HG03196 (cell line): ENCODE results near the gene MMP25.
"Not testable (repeated sequence)": the region's sequence is repeated elsewhere in the genome, so short reads cannot be mapped to it uniquely, and the experiment has no call there.

ENCODE experiments used
- ATAC-seq: cut with Tn5 transposase; IDR thresholded peaks from one replicate; pipeline ENCODE4 v1.9.1; 2021; ENCODE audit not compliant: unreplicated experiment

Gene MMP25

DNA sequence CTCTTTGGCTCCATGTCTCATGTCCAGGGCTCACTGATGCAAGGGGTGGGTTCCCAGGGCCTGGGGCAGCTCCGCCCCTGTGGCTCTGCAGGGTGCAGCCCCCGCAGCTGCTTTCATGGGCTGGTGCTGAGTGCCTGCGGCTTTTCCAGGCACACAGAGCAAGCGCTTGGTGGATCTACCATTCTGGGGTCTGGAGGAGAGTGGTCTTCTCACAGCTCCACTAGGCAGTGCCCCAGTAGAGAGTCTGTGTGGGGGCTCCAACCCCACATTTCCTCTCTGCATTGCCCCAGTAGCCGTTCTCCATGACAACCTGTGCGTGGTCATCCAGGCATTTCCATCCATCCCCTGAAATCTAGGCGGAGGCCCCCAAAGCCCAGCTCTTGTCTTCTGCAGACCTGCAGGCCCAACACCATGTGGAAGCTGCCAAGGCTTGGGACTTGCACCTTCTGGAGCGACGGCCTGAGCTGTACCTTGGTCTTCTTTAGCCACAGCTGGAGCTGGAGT lies 24.3 kb downstream of the MMP25 start:
- no peak for ATAC-seq

DNA sequence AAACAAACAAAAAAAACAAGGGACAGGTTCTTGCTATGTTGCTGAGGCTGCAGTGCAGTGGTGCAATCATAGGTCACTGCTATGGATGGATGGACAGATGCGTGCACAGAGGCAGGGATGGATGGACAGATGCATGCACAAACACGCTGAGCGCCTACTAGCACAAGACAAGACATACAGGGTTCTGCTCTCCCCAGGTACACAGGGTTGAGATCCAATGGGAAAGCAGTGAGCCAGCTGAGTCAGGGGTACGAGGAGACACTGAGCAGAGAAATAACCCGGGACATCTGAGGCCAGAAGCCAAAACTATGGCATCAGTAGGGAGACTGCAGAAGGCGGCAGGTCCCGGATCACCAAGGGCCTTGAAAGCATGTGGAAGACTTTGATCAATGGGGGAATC lies 25.3 kb downstream of the MMP25 start:
- ATAC-seq = no peak

DNA sequence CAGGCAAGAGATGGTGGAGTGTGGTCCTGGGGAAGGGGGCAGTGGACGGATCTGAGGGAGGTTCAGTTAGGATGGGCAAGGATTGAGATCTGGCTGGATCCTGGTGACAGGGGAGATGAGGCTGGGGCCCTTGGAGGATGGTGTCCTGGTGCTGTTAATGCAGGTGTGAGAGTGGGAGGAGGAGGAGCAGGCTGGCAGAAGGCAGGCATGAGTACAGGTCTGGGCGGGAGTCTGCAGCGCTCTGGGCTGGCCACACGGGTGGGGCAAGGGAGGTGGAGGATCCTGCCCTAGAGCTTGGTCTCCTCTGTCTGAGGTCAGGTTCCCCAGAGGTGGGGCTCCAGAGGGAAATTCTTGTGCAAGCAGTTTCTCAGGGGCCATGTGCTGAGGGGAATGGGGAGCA lies 25.8 kb downstream of the MMP25 start:
- not testable (repeated sequence) for ATAC-seq

DNA sequence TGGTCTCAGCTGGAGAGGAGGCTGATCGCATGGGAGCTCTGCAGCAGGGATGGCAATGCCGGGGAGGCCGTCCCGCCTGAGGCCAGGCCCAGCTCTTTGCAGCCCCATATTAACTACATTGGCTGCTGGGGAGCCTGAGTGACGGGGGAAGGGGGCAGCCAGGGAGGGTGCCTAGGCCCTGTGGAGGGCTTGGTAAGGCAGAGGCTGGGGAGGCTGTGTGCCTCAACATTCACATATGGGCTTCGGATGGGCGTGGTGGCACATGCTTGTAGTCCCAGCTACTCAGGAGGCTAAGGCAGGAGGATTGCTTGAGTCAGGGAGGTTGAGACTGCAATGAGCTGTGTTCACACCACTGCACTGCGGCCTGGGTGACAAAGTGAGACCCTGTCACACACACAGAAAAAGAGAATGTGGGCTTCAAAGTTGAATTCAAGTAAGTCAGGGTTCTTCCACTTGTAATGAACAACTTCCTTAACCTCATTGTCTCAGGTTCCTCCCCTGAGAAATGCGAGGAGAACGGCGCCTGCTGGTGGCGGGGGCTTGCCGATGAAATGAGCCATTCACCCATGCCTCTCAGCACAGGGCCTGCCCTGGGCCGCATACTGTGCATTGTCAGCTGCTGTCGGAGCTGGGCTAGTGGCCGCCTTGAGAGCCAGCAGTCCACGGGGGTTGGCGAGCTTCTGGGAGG lies 26.4 kb downstream of the MMP25 start:
- not testable (repeated sequence) for ATAC-seq

DNA sequence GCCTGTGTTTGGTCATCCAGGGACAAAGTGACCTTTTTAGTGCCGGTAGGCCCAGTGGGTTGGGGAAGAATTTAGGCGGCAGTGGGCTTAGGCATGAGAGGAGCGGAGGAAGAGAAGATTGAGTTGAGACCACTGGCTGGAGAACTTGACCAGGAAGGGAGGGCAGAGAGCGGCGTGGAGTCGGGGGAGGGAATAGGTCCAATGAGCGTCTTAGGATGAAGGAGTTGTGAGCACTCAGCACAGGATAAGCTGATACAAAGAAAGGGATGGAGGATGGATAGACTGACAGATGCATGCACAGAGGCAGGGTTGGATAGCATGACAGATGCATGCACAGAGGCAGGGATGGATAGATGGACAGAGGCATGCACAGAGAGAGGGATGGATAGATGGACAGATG lies 27.1 kb downstream of the MMP25 start:
- no peak for ATAC-seq

DNA sequence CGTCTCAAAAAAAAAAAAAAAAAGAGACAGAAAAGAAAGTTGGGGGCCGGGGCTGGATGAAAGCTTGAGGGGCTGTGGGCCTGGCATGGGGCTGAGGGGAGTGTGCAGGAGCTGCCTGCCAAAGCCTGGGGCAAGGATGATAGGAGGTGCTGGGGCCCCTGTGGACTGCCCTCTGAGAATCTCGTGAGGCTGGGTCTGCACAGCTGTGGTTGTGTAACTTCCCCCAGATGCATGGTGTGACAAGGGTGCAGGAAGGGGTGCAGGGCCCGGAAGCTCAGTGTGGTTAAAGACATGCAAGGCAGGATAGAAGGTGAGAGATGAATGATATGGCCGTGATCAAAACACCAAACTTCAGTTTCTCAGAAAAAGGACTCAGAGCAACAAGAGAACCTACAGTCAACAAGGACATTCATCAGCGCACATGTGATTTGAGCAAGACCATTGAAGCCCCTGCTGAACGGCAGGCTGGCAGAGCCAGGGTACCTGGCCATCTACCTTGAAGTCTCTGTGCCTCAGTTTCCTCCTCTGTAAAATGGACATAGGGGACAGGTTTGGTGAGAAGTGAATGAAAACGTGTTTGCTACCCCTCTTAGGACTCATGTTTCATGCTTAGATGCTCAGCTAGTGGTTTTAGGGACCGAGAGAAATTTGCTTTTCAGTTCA lies 28.6 kb downstream of the MMP25 start:
- peak; percentile 65 for ATAC-seq

DNA sequence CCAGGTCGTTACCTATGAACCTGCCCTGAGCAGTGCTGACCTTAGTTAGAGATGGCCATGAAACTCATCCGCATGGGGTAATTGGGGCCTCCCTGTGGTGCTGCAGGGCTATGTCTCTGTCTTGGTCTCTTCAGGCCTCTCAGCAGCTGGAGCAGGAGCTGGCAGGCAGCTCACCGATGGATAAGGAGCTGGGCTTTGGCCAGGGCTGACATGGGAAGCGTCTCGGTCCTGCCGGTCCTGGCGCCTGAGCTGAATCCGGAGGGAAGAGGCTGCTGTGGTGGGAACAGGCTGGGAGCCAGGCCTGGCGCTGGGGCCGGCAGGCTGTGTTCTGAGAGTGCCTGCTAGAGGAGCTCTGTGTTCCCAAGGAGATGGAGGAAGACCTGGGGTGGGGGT lies 29.2 kb downstream of the MMP25 start:
- ATAC-seq = no peak

DNA sequence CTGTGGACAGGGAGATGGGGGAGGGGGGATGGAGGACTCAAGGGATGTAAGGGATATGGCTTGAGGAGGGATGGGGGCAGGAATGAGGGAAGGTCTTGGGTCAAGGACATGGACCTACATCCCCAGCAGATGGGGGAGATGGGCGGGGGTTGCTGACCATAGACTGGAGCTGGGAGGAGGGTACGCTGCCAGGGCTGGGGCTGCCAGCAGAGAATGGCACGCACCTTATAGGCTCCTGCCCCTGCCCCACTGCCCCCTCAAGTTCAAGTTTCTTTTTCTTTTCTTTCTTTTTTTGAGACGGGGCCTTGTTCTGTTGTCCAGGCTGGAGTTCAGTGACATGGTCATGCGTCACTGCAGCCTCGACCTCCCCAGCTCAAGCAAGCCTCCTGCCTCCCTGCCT lies 29.6 kb downstream of the MMP25 start:
- ATAC-seq = not testable (repeated sequence)

DNA sequence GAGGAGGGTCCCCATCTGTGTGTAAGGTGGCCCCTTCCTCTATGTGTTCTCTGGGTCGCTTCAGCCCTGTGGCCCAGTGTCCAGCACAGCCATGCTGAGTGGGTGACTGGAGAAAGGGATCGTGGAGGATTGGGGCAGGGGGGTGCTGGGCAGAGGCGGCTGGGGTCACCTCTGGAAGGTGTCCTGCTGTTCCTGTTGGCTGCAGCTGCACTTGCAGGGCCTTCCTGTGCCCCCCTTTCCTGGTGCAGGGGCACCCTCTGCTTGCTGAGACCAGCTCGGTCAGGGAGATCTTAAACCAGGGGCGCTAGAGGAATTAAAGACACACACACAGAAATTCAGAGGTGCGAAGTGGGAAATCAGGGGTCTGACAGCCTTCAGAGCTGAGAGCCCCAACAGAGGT lies 30.2 kb downstream of the MMP25 start:
- no peak for ATAC-seq

DNA sequence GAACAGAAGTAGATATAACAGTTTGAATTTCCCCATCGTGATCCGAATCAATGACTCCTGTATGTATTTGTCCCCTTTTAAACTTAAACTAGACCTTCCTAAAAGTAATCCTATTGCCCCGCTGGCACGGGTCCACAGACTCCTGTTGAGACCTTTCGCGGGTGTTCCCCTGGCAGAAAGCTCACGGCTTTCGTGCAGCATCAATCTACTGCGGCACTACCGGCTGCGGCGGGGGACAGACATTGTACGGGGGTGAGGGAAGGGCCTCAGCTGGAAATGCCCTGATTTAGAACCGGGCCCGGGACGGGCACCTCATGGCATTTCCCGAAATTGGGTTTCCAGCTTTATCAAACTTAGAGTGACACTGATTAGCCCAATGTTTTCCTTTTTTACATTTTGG lies 33.7 kb downstream of the MMP25 start:
- ATAC-seq = no peak

DNA sequence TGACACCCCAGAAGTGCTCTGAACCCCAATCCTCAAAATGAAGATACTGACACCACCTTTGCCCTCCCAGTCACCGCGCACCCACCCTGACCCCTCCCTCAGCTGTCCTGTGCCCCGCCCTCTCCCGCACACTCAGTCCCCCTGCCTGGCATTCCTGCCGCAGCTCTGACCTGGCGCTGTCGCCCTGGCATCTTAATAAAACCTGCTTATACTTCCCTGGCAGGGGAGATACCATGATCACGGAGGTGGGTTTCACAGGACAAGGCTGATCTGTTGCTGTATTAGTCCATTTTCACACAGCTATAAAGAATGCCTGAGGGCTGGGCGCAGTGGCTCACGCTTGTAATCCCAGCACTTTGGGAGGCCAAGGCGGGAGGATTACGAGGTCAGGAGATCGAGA lies 35.6 kb downstream of the MMP25 start:
- ATAC-seq = not testable (repeated sequence)

DNA sequence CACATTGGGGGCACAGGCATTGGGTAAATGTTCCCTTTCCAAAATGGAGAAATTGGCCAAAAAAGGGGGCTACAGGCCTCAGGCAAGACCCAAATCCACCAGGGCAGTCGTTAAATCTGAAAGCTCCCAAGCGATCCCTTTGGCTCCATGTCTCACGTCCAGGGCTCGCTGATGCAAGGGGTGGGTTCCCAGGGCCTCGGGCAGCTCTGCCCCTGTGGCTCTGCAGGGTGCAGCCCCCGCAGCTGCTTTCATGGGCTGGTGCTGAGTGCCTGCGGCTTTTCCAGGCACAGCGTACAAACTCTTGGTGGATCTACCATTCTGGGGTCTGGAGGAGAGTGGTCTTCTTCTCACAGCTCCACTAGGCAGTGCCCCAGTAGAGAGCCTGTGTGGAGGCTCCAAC lies 37.0 kb downstream of the MMP25 start:
- not testable (repeated sequence) for ATAC-seq

DNA sequence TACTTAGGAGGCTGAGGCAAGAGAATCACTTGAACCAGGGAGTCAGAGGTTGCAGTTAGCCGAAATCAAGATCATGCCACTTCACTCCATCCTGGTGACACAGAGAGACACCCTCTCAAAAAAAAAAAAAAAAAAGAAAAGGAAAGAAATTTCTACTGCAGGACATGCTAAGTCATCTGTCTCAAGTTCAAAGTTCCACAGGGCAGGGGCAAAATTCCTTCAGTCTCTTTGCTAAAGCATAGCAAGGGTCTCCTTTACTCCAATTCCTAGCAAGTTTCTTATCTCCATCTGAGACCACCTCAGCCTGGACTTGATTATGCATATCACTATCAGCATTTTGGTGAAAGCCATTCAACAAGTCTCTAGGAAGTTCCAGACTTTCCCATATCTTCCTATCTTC lies 38.1 kb downstream of the MMP25 start:
- no peak for ATAC-seq

DNA sequence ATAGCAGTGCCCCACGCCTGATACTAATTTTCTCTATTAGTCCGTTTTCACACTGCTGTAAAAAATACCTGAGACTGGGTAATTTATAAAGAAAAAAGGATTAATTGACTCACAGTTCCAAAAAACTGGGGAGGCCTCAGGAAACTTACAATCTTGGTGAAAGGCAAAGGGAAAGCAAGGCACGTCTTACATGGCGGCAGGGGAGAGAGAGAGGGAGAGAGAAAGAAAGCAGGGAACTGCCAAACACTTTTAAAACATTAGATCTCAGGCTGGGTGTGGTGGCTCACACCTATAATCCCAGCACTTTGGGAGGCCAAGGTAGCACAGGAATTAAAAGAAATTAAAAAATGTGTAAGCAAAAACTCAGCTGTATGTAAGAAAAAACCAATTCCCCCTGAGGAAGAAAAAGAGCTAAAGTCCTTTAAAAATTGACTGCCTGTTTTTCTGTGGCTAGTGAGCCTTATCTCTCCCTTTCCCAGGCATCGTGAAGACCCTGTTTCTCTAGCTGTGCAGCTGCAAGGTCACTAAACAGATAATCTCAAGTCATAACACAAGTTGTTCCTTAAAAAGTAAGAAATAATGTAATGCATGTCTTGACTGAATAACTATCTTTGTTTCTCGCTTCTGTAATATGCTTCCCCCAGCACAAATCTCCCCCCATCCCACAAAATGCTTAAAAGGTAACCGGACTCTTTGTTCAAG lies 38.8 kb downstream of the MMP25 start:
- no peak for ATAC-seq

DNA sequence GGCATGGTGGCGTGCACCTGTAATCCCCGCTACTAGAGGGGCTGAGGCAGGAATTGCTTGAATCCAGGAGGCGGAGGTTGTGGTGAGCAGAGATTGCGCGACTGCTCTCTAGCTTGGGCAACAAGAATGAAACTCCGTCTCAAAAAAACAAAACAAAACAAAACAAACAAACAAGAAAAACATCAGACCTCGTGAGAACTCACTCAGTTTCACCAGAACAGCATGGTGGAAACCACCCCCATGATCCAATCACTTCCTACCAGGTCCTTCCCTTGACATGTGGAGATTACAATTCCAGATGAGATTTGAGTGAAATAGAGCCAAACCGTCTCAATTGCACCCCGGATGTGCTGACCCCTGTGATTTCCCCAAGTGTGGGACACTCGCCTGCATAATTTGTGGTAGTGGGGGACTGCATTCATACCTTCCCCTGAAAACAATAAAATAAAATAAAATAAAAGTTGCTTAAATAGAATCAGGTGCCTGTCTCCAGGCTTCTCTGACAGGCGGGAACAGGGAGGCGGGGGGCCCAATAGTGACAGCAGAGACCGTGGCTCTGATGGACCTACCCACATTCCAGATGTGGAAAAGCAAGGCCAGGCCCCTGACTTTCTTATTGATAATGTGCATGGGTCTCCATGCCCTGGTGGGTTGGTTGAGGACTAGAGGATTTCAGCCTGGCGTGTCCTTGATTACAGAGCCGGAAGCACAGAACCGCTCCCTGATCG lies 39.7 kb downstream of the MMP25 start:
- ATAC-seq = no peak

DNA sequence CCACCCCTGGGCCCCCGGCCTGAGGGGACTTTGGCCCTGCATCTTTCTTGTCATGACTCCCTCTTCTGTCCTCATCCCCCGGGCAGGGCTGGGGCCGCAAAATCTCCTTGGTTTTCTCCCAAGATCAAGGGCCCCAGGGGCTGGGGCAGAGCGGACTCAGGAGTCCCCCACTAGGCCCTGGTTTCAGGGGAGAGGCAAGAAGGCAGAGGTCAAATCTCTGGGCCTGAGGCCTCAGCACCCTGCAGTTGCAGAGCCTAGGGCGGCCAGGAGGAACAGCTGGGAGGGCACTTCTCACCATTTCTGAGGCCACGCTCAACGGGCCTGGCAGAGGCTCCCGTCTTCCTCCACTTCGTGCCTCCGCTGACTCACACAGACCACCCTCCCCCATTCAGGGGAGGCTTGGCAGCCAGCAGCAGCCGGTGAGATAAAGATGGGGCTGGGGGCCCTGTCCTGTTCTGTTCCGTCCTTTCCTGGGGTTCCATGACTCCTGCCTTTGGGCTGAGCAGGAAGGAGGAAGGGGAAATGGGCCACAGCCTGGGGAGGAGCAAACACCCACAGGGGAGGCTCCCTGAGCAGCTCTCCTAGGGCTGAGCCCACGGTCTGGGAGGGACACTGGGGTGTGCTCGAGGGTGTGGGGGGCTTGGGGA lies 40.4 kb downstream of the MMP25 start:
- ATAC-seq = no peak

DNA sequence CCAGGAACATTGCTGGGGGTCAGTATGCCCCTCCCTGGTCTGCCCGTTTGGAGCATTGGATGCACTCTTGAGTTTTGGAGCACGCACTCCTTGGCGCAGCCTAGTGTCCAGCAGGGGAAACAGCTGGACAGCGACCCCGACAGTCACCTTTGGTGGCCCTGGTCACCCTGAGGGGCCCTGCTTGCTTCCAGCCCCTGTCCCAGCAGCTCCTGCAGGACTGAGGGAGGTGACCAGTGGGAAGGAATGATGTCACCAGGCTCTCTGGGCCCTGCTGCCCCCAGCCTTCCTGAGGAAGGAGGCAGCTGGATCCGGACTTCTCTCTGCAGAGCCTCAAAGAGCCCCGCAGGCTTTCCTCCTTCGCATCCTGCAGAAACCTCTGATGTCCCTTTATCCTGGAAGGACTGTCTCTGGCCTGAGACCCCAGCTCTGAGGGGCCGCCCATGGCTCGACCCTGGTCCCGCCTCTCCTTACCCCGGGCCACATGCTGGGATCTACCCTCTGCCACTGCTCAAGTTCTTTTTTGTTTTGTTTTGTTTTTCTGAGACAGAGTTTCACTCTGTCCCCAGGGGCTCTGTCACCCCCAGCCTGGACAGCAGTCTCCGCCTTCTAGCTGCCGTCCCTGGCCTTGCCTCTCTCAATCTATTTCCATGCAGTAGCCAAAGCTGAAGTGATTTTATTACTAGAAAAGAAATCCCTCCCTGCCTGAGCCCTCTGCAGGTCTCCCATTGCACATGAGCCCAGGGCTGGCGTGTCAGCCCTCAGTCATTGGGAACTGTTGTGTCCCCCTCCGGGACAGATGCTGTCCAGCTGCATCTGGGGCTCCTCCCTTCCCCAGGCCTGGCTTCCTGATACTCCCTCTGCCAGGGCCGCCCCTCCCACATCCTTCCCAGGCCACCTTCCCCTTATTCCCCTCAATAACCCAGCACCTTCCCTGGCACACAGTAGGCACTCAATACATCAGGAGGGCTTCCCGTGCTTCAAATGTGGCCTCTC lies 41.2 kb downstream of the MMP25 start:
- ATAC-seq = no peak

DNA sequence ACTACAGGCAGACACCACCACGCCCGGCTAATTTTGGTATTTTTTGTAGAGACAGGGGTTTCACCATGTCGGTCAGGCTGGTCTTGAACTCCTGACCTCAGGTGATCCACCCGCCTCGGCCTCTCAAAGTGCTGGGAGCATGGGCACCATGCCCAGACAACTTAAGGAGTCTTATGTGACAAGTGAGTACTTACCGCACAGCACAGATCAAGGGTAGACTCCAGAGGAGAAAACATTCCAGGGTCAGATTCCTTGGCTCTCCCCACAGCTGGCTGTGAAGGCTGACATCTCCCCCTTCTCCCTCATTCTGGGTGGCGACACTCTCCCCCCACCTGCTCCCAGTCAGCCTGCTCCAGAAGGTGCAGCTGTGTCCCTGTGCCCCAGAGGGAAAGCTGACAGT lies 42.1 kb downstream of the MMP25 start:
- no peak for ATAC-seq

DNA sequence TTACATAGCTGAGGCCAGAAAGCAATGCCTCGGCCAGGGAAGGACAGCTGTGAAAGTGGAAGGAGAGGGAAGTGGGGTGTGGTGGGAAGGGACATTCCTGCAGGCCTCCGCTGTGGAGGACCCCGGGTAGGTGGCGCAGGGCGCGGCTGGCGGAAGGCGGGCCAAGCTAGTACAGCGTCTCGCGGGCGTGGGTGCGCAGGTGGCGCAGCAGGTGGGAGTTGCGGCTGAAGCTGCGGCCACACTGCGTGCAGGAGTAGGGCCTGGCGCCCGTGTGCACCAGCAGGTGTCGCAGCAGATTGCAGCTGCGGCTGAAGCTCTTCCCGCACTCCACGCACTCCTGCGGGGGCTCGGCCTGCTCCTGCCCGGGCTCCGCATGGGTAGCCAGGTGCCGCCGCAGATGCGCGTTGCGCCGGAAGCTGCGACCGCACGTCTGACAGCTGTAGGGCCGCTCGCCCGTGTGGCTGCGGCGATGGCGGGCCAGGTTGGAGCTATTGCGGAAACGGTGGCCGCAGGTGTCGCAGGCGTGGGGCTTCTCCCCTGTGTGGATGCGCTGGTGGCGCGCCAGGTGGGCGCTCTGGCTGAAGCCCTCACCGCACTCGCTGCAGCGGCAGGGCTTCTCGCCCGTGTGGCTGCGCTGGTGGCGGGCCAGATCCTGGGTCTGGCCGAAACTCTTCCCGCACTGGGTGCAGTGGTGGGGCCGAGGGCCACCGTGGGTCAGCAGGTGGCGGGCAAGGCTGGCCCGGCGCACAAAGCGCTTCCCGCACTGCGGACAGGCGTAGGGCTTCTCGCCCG lies 42.8 kb downstream of the MMP25 start:
- ATAC-seq = no peak
